ENCODE measurements around the gene CCDC24. TPM values are rescaled to one million over a fixed set of nuclear protein-coding genes. Genes with fewer than 3 reads are reported as not detected.

Gene CCDC24
- polyA plus RNA-seq, 3 donors, result 1.1 to 3.0 (median 1.9) TPM

DNA sequence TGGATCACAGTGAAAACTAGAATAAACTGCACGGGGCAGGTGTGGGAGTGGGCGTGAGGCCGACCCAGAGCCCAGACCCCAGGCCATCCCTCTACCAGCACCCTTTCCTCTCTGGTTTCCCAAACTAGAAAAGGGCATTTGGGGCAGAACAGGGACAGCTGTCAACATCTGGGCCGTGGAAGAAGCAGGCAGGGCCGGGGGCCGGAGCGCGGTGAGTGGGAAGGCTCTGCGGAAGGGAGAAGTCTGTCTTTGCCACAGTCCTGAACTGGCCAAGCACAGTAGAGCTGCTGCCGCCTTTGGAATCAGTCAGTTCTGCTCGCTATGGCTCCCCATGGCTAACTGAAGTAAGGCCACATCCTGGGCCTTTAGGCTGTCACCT lies 6.6 kb downstream of the CCDC24 start:
- Mint-ChIP-seq H3K27me3 (ENCODE audit: low read depth in 3 of 3) (peaks cover 0 to 10% (median 5%) of the 10 kb centered on the region in 3 donors), H3K27ac (peak overlapping the region in 1 of 7 donors; percentile 74), H3K4me3 (no peak overlapping the region), H3K9me3 (no peaks in the 10 kb centered on the region), H3K36me3 (no peaks in the 10 kb centered on the region), H3K4me1 (peaks cover 4% of the 10 kb centered on the region)
- Histone ChIP-seq H3K4me1 (ENCODE audit: control insufficient read depth in 1 of 2, insufficient read depth in 2 of 2, low read length in 2 of 2) (no peaks in the 10 kb centered on the region), H3K9ac (ENCODE audit: insufficient read depth, low read length, poor library complexity, severe bottlenecking) (no peak overlapping the region), H3K36me3 (replicated peaks in 1 of 2; ENCODE audit: control insufficient read depth in 1 of 2, insufficient read depth in 2 of 2, low read length in 2 of 2) (no peaks in the 10 kb centered on the region), H3K4me3 (replicated peaks in 1 of 3; ENCODE audit: low read depth in 2 of 3, low read length in 3 of 3) (no peak overlapping the region), H3K9me3 (replicated peaks in 1 of 2; ENCODE audit: control insufficient read depth in 1 of 2, insufficient read depth in 1 of 2, low read length in 2 of 2) (no peaks in the 10 kb centered on the region), H3K4me2 (replicated peaks; ENCODE audit: extremely low read depth, low read length, poor library complexity, severe bottlenecking) (no peak overlapping the region), H2AFZ (ENCODE audit: insufficient read depth, low read depth, low read length, poor library complexity, severe bottlenecking) (no peak overlapping the region), H4K20me1 (ENCODE audit: insufficient read depth, low read length) (no peaks in the 10 kb centered on the region), H3K27me3 (ENCODE audit: control insufficient read depth in 2 of 2, insufficient read depth in 2 of 2, low read length in 2 of 2) (no peaks in the 10 kb centered on the region), H3K27ac (ENCODE audit: low read depth in 1 of 2, low read length in 2 of 2) (no peak overlapping the region), H3K79me2 (ENCODE audit: insufficient read depth, low read length) (no peaks in the 10 kb centered on the region)
- intact Hi-C loops (cut with micrococcal nuclease), result no loop called here
- no peak for DNase-seq
- TF ChIP-seq, protein P1, sequence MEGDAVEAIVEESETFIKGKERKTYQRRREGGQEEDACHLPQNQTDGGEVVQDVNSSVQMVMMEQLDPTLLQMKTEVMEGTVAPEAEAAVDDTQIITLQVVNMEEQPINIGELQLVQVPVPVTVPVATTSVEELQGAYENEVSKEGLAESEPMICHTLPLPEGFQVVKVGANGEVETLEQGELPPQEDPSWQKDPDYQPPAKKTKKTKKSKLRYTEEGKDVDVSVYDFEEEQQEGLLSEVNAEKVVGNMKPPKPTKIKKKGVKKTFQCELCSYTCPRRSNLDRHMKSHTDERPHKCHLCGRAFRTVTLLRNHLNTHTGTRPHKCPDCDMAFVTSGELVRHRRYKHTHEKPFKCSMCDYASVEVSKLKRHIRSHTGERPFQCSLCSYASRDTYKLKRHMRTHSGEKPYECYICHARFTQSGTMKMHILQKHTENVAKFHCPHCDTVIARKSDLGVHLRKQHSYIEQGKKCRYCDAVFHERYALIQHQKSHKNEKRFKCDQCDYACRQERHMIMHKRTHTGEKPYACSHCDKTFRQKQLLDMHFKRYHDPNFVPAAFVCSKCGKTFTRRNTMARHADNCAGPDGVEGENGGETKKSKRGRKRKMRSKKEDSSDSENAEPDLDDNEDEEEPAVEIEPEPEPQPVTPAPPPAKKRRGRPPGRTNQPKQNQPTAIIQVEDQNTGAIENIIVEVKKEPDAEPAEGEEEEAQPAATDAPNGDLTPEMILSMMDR (IDR thresholded peaks at IDR 0.05), result no peak
- 98% methylated on average over 8 of the region's 11 CpGs for WGBS (ENCODE audit: insufficient coverage)

DNA sequence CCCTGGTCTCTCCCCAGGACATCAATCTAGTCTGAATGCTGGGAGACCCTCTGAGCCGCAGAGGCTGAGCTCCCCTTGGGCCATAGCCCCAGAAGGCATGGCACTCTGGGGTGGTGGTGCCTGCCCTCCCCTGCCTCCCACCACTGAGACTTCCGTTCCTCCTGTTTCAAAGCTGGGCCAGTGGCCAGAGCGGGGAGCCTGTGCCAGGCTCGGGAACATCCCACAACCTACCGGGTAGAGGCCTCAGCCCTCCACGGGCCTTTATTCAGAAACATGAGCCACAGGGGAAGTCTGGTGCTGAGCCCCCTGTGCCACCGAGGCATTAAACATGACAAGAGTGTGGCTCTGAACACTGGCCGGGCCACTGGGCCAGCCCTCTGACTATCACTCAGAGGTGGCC lies 8.1 kb downstream of the CCDC24 start:
- Mint-ChIP-seq H3K36me3 (no peaks in the 10 kb centered on the region), H3K27ac (peak overlapping the region in 1 of 7 donors; percentile 30), H3K4me3 (no peak overlapping the region), H3K27me3 (ENCODE audit: low read depth in 3 of 3) (peaks cover 0 to 6% (median 5%) of the 10 kb centered on the region in 3 donors), H3K4me1 (peaks cover 4% of the 10 kb centered on the region), H3K9me3 (no peaks in the 10 kb centered on the region)
- Histone ChIP-seq H3K27me3 (ENCODE audit: control insufficient read depth in 2 of 2, insufficient read depth in 2 of 2, low read length in 2 of 2) (no peaks in the 10 kb centered on the region), H3K9me3 (replicated peaks in 1 of 2; ENCODE audit: control insufficient read depth in 1 of 2, insufficient read depth in 1 of 2, low read length in 2 of 2) (no peaks in the 10 kb centered on the region), H3K79me2 (ENCODE audit: insufficient read depth, low read length) (no peaks in the 10 kb centered on the region), H3K4me1 (ENCODE audit: control insufficient read depth in 1 of 2, insufficient read depth in 2 of 2, low read length in 2 of 2) (no peaks in the 10 kb centered on the region), H3K4me2 (replicated peaks; ENCODE audit: extremely low read depth, low read length, poor library complexity, severe bottlenecking) (no peak overlapping the region), H3K27ac (ENCODE audit: low read depth in 1 of 2, low read length in 2 of 2) (no peak overlapping the region), H3K9ac (ENCODE audit: insufficient read depth, low read length, poor library complexity, severe bottlenecking) (no peak overlapping the region), H2AFZ (ENCODE audit: insufficient read depth, low read depth, low read length, poor library complexity, severe bottlenecking) (no peak overlapping the region), H3K36me3 (replicated peaks in 1 of 2; ENCODE audit: control insufficient read depth in 1 of 2, insufficient read depth in 2 of 2, low read length in 2 of 2) (no peaks in the 10 kb centered on the region), H3K4me3 (replicated peaks in 1 of 3; ENCODE audit: low read depth in 2 of 3, low read length in 3 of 3) (no peak overlapping the region), H4K20me1 (ENCODE audit: insufficient read depth, low read length) (no peaks in the 10 kb centered on the region)
- DNase-seq, result no peak
- 87% methylated on average over 8 of the region's 8 CpGs for WGBS (ENCODE audit: insufficient coverage)
- TF ChIP-seq, protein P1 (IDR thresholded peaks at IDR 0.05), result no peak
- intact Hi-C loops (cut with micrococcal nuclease), result no loop called here

Data from CD14-positive monocyte (primary cell).